VCaP (cell line): ENCODE measurements around the gene RAET1G.
A peak's percentile ranks its signal among the peaks of the same experiment; 100 is the strongest.

ENCODE experiments used
- H3K27ac ChIP-seq: fragments of 450-650 bp; 2 replicates; pipeline ENCODE4 v1.5.1; 2017
- TF ChIP-seq, protein P1 (sequence below): fragments of 450-650 bp; conservative IDR thresholded peaks from 2 replicates; pipeline ENCODE4 v1.5.1; 2017; ENCODE audit warnings: mild to moderate bottlenecking, moderate library complexity

The RAET1G gene

DNA sequence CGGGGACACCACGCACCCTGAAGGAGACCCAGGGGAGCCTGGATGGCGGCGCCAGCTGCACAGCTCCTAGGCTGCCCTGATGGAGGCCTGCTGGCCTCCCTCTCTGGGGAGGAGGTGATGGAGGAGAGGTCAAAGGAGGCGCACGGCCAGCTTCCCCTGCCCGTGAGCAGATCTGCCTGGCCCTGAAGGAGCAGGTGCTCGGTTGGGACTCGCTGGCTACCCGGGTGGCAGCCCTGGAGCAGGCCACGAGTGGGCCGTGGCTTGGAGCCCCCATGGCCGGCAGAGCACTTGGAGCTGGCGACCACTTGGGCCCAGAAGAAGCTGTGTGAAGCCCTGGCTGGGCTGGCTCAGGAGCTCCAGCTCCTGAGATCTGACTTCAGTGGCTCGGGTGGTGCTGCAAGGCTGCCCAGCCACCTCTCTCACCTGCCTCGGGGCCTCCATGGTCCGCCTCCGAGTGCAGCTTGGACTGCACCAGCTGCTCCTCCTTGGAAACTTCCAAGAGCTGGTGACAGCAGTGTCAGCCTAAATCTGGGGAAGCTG is 17.5 kb downstream of the RAET1G start:
- TF ChIP-seq, protein P1, sequence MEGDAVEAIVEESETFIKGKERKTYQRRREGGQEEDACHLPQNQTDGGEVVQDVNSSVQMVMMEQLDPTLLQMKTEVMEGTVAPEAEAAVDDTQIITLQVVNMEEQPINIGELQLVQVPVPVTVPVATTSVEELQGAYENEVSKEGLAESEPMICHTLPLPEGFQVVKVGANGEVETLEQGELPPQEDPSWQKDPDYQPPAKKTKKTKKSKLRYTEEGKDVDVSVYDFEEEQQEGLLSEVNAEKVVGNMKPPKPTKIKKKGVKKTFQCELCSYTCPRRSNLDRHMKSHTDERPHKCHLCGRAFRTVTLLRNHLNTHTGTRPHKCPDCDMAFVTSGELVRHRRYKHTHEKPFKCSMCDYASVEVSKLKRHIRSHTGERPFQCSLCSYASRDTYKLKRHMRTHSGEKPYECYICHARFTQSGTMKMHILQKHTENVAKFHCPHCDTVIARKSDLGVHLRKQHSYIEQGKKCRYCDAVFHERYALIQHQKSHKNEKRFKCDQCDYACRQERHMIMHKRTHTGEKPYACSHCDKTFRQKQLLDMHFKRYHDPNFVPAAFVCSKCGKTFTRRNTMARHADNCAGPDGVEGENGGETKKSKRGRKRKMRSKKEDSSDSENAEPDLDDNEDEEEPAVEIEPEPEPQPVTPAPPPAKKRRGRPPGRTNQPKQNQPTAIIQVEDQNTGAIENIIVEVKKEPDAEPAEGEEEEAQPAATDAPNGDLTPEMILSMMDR = no peak

DNA sequence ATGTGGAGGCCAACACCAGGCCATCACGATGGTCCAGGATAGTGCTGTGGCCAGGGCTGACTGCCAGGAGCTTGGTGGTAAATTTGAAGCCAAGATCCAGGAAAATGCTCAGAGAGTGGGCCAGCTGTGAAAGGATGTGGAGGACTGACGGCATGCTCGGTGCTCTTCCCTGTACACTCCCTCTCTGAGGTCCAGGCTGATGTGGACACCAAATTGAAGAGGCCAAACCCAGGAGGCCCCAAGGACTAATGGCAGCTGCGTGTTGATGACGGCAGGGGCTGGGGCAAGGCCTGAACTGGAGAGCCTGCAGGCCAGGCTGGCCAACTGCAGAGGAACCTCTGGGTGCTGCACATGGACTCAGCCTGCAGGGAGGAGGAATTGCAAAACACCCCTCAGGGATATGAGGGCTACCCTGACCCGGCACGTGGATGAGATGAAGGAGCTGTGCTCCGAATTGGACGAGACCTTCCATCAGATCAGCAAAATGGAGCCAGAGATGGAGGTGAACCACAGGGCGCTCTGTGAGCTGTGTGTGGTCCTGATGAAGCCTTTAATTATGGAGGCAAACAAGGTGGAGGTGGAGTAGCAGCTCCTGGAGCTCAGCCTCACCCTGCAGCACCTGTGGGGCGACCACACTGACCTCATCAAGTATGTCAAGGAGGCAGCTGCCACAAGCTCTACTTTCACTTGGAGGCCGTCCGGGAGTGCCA is 18.1 kb downstream of the RAET1G start:
- H3K27ac ChIP-seq = no peak overlapping the region
- TF ChIP-seq, protein P1 = no peak

More for the DNA sequence above, 17.5 kb downstream of the RAET1G start:
- peak overlapping the region; percentile 28; the same call in 1 of the 2 replicates for H3K27ac ChIP-seq

DNA sequence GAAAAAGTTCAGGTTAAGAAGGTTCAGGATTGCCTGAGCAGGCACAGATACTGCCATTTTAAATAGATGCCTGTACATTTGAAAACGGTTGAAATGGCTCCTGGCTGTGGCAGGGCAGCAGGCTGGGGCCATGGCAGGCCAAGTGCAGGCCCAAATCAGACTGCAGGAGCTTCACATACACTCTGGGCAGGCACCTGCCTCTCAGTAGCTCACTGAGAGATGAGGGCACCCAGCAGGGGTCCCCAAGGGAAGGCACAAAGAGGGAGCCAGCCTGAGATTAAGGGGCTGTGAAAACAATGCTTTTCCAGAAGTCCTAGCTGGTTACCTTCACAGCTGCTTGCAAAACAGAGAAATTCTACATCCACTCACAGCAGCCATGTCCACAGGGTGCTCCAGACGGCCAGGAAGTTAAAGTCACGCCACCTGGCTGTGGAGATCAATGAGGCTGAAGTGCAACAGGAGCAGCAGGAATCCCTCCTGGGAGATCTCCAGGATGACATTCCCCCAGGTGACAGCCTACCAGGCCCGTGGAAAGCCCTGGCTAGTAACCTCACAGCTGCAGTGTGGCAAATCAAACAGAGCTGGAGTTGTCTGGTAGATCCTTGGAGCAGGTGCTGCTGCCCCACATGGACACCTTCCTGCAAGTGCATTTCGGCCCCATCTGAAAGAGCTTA is 18.8 kb downstream of the RAET1G start:
- H3K27ac ChIP-seq = no peak overlapping the region
- TF ChIP-seq, protein P1 = no peak

DNA sequence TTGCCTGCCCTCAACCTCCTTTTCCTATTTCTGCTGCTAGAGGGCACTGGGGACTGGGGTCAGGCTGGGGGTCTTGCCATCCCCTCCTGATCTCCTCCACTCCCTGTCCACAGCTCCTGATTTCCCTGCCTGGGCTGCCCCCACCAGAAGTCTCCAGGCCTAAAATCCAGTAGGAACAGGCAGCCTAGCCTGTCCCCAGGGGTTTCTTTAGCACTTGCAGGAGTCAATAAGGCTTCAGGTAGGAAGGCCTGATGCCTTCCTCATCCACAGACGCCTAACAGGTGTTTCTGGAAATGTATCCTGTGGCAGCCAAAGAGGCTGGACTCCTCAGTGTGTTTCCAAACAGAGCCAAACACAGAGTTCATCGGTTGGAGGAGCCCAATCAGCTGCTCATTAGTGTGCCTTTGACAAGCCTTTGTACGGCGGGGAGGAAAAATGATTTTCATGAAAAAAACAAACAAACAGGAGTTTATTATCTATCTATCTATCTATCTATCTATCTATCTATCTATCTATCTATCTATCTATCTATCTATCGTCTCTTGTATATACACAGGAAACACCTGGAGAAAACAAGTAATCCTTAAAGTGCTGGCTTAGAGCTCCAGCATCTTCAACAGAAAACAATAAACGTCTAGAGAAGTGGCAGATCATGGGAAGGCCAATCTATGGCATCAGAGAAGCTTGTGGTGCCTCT is 21.3 kb downstream of the RAET1G start:
- H3K27ac ChIP-seq = no peak overlapping the region
- TF ChIP-seq, protein P1 = no peak

DNA sequence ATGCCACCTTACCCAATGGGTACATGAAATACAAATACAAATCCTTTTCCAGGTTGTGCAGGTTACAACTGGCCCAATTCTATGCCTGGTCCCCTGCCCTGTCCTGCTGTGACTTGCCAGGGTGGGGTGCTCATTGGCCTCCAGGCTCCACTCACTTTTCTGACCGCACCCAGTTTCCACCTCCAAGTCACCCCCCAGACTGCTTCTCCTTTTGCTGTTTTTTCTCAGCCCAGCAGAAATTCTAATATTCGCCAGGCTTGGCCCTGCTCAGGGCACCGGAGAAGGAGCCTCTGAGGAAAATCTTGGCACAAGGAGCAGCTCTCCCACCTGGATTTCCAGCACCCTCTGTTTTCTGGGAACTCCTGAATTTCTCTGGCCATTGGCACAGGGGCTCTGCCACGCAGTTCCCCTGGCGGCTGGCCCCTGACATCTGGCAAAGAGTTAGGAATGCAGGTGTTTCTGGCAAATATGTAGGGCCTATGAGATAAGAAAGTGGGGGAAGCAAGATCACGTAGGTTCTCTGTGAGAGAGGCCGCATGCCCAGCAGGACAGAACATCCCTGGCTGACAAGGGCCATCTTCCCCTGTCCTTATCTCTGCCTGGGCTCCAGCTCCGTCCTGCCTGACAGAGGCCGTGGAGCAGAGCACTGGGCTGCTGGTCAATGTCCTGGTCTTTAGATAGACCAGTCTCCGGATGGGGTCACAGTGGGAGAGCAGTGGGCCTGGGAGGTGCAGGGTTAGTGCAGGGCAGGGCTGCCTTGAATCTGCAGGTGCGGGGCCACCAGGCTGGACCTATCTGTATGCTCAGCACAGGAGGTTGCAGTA is 22.1 kb downstream of the RAET1G start:
- H3K27ac ChIP-seq = no peak overlapping the region
- TF ChIP-seq, protein P1 = no peak

DNA sequence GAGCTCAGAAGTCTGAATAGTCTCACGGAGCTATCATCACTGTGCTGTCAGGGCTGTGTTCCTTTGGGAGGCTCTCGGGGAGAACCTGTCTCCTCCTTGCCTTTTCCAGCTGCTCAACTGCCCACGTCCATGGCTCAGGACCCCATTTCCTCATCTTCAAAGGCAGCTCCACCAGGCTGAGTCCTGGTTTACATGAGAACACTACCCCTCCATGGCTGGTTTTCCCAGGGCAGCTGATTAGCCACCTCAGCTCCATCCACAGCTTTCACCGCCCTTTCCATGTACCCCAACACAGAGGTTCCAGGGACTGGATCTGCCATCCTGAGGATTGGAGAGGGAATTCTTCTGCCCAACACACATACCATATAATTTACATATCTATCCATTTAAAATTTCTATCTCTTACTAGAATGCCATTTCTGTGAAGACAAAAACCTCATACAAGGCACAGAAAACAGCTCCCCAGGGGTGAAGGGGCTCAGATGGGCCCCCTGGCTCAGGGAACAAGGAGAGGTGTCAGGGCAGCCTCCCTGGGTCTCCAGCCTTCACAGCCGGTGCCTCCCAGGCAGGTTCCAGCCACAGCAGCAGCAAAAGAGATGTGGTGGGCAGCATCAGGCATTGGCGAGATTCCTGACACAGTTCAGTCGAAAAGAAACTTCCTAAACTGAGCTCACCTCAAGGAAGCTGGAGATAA is 22.8 kb downstream of the RAET1G start:
- H3K27ac ChIP-seq = no peak overlapping the region
- TF ChIP-seq, protein P1 = no peak
